HAP-1 (cell line): ENCODE data around the gene FAM241B.

Experiments
- DNase-seq, 2 experiments: peaks; one replicate each; pipeline ENCODE4 v3.0.0-alpha.2; 2016 to 2020; ENCODE audit warnings: low spot score in 2 of 2
- H3K27me3 ChIP-seq: fragments of 250-450 bp; sonication (Bioruptor Pico); 2 replicates; pipeline ENCODE4 v1.5.1; 2020; ENCODE audit warnings: low read depth, mild to moderate bottlenecking, moderate library complexity
- H3K36me3 ChIP-seq: fragments of 250-450 bp; sonication (Bioruptor Pico); replicated peaks from 2 replicates; pipeline ENCODE4 v1.5.1; 2020; ENCODE audit warnings: mild to moderate bottlenecking
- H3K4me1 ChIP-seq: fragments of 250-450 bp; sonication (Bioruptor Pico); 2 replicates; pipeline ENCODE4 v1.5.1; 2020; ENCODE audit warnings: mild to moderate bottlenecking
- H3K4me3 ChIP-seq: fragments of 250-450 bp; sonication (Bioruptor Pico); 2 replicates; pipeline ENCODE4 v1.5.1; 2020; ENCODE audit warnings: mild to moderate bottlenecking, moderate library complexity
- H3K9me3 ChIP-seq: fragments of 250-450 bp; sonication (Bioruptor Pico); 2 replicates; pipeline ENCODE4 v1.5.1; 2020; ENCODE audit warnings: mild to moderate bottlenecking, moderate library complexity
- in situ Hi-C: fragments of 300-500 bp; cut with MboI; formaldehyde crosslinking; loops from 3 replicates; pipeline ENCODE4 v1.14.3; 2020; ENCODE audit warnings: low sequenced_read_pairs, inconsistent platforms, mixed read lengths

Gene FAM241B, protein sequence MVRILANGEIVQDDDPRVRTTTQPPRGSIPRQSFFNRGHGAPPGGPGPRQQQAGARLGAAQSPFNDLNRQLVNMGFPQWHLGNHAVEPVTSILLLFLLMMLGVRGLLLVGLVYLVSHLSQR

DNA sequence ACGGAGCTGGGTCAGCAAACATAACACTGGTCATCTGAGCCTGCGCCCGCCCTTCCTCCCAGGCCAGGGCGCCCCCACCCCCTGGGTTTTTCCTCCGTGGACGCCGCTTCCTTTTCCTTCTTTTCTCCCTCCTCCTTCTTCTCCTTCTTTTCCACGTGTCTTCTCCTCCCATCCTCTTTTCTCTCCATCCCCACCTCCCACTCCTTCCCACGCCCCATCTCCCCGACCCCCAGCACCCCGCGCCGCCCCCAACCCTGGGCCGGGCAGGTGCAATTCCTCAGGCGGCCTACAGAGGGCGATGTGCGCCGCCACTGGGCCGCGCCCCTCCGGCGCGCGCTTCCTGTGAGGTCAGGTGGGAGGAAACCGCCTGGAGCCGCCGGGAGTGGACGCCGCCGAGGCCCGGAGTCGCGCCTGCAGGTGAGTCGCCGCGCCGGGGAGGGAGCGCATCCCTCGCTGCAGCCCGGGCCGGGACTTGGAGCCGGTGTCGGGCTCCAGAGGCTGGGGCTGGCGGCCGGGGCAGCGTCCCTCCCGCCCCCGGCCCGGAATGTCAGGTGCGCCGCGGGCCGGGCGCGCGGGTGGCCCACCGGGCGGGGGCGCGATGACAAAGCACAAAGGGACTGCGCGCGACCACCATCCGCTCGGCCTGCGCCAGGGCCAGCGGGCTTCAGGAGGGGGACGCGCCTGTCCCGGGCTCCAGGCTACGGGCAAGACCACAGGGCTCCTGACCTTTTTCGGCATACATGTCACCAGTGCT lies at the start of gene FAM241B:
FAM241B (plus strand) TSS at position 351 of the 754 bp plus-strand sequence. CDS start 1,497 bp downstream, outside the sequence.
- no peaks in the 10 kb centered on the region for H3K27me3 ChIP-seq
- DNase-seq = peak; percentile 38 to 83
- H3K36me3 ChIP-seq = peaks cover 4% of the 10 kb centered on the region; the same call in 1 of the 2 replicates
- H3K9me3 ChIP-seq = no peaks in the 10 kb centered on the region
- H3K4me3 ChIP-seq = peak within 1 kb of the TSS; percentile 44
- in situ Hi-C loops = loop anchor here (10.0 to 25.0 kb wide), 2 partner anchors 195 to 393 kb away; no protein-coding TSS in a partner anchor
- no peaks in the 10 kb centered on the region for H3K4me1 ChIP-seq

DNA sequence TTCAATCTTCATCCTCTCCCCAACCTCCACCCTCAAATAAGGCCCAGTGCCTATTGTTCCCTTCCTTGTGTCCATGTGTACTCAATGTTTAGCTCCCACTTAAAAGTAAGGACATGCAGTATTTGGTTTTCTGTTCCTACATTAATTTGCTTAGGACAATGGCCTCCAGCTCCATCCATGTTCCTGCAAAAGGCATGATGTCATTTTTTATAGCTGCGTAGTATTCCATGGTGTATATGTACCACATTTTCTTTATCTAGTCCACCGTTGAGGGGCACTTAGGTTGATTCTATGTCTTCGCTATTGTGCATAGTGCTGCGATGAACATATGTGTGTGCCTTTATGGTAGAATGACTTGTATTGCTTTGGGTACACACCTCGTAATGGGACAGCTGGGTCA lies 49.6 kb upstream of the FAM241B start:
- no peak overlapping the region for H3K4me3 ChIP-seq
- no peaks in the 10 kb centered on the region for H3K4me1 ChIP-seq
- in situ Hi-C loops = no loop called here
- peaks cover 13% of the 10 kb centered on the region for H3K27me3 ChIP-seq
- DNase-seq = no peak
- no peaks in the 10 kb centered on the region for H3K9me3 ChIP-seq
- no peaks in the 10 kb centered on the region for H3K36me3 ChIP-seq

DNA sequence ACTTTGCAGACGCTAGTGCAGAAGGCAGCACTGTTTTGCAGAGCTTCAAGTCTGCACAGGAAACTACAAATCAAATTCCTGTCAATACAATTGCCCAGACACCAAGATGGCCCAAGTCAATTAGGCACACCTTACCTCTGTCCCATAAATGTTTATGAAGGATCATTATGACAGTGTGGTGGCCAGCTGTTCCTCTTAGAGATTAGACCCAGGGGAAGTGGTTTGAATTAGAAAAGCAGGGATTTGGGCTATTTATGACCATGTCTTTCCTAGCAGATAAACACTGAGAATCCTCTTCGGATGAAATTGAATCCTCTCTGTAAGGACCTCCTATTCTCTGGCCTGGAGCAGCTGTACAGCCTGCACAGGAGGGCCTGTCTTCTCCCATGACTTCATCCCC lies 46.9 kb upstream of the FAM241B start:
- Histone ChIP-seq H3K36me3 (no peaks in the 10 kb centered on the region), H3K4me1 (no peaks in the 10 kb centered on the region), H3K4me3 (no peak overlapping the region), H3K27me3 (peaks cover 15% of the 10 kb centered on the region; the same call in 1 of the 2 replicates), H3K9me3 (no peaks in the 10 kb centered on the region)
- DNase-seq = no peak
- in situ Hi-C loops = no loop called here

DNA sequence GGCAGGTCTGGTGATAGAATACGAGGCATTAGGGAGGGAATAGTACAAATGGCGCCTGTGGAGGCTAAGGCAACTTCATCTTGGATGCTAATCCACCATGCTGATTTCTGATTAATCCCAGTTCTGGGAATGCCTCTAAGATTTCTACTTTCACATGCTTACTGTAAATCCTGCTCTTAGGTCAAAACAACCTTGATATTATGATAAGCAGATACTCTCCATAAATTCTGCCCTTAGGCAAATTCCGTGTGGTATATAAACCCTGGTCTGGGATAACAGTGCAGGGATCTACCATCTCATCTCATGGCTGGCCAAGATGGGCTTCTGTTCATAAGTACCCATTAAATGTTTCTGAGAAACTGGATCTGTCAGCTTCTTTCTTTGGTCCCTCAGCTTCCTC lies 45.4 kb upstream of the FAM241B start:
- DNase-seq = no peak
- Histone ChIP-seq H3K27me3 (peaks cover 9% of the 10 kb centered on the region; the same call in 1 of the 2 replicates), H3K9me3 (no peaks in the 10 kb centered on the region), H3K4me1 (no peaks in the 10 kb centered on the region), H3K4me3 (no peak overlapping the region), H3K36me3 (no peaks in the 10 kb centered on the region)
- in situ Hi-C loops = no loop called here

DNA sequence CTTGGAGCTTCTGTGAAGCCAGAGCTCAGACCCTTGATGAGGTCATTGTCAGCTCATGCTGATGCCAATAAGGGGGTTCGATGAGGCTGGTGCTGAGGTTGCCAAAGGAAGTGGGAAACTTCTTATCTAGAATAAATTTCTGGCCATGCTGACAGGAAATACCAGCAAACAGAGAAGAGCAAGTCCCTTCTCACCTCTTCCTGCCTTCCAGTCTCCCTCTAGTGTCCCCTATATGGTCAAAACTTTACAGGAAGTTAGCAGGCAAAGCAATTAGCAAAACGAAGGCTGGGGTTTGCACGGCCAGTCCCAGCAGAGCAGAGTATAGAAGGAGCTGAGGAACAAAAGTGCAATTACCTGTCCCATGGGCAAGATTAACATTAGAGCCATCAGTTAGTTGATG lies 41.7 kb upstream of the FAM241B start:
- in situ Hi-C loops = no loop called here
- H3K4me1 ChIP-seq = no peaks in the 10 kb centered on the region
- 0 out of 2 replicates have a peak, but pooled peaks cover 2% of the 10 kb centered on the region for H3K27me3 ChIP-seq
- no peak overlapping the region for H3K4me3 ChIP-seq
- no peaks in the 10 kb centered on the region for H3K9me3 ChIP-seq
- no peak for DNase-seq
- H3K36me3 ChIP-seq = no peaks in the 10 kb centered on the region

DNA sequence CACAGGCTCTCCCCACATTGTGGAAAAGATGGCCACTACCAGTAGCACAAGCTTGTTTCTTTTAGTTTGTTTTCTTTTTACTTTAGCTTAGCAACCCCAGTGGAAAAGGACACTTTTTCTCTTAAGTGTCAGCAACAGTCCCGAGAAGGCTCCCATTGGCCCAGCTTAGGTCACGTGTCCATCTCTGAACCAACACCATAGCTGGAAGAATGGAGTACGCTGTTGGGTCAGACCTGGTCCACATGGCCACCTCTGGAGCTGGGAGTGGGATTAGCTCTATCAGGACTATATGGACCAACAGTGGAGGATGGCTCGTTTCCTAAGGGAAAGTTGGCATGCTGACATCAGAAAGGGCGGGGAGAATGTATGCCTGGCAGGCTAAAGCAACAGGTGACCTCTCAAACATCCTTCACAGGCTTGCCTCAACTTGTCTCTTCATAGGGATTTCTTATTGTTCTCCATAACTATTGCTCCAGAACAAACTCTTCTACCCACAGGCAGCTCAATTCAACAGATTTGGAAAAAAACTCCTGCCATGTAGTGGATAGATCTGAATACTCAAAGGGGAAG lies 29.2 kb upstream of the FAM241B start:
- Histone ChIP-seq H3K4me3 (no peak overlapping the region), H3K9me3 (no peaks in the 10 kb centered on the region), H3K27me3 (peaks cover 7% of the 10 kb centered on the region), H3K36me3 (no peaks in the 10 kb centered on the region), H3K4me1 (peaks cover 3% of the 10 kb centered on the region; the same call in 1 of the 2 replicates)
- in situ Hi-C loops = no loop called here
- no peak for DNase-seq

DNA sequence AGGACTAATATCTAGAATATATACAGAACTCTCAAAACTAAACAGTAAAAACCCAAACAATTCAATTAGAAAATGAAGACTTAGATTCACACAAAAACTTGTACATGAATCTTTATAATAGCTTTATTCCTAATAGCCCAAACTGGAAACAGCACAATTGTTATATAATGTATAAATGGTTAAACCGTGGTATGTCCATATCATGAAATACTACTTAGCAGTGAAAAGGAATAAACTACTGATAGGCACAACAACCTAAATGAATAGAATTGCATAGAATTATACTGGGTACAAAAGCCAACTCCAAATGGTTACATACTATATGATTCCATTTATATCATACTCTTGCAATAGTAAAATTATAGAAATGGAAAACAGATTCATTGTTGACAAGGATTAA lies 21.0 kb upstream of the FAM241B start:
- H3K4me3 ChIP-seq = no peak overlapping the region
- no peaks in the 10 kb centered on the region for H3K9me3 ChIP-seq
- DNase-seq = no peak
- no peaks in the 10 kb centered on the region for H3K36me3 ChIP-seq
- H3K27me3 ChIP-seq = no peaks in the 10 kb centered on the region
- no peaks in the 10 kb centered on the region for H3K4me1 ChIP-seq
- in situ Hi-C loops = no loop called here

DNA sequence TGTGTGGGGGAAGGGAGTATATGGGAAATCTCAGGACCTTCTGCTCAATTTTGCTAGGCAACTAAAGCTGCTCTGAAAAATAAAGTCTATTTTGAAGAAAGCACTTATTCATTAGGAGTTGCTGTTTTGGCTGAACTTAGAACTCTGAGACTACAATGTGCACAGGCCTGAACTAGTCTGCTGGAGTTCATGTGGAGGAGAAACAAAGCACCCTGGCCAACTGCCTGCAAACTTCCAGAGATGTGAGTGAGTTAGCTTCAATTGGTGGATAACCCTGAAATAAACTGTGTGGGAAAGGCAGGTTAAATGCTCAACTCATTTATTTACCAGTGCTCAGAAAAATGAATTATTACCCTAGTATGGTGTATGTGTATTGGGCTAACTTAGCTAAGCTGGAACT lies 17.3 kb upstream of the FAM241B start:
- DNase-seq = no peak
- in situ Hi-C loops = no loop called here

DNA sequence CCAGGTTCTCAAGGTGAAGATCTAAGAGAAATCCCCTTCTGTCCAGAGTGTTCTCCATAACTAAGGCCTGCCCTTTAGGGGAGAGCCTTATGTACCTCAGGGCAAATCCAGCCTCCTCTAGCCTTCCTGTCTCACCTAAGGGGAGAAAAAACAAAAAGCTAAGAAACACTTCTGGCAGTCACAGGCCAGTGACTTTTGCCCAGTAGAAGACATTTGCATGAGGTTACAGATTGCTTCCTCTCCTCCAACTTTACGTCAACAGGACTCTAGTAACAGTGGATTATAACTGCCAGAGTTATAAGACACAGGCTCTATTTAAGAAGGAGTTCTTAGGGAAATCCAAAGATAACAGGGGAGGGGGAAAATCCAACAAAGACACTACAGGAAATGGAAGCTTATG lies 15.9 kb upstream of the FAM241B start:
- no peaks in the 10 kb centered on the region for H3K9me3 ChIP-seq
- H3K27me3 ChIP-seq = no peaks in the 10 kb centered on the region
- no peak for DNase-seq
- H3K36me3 ChIP-seq = no peaks in the 10 kb centered on the region
- no peaks in the 10 kb centered on the region for H3K4me1 ChIP-seq
- in situ Hi-C loops = no loop called here
- no peak overlapping the region for H3K4me3 ChIP-seq

More for the DNA sequence above, 17.3 kb upstream of the FAM241B start:
- H3K36me3 ChIP-seq = no peaks in the 10 kb centered on the region
- H3K27me3 ChIP-seq = no peaks in the 10 kb centered on the region
- H3K9me3 ChIP-seq = no peaks in the 10 kb centered on the region
- no peaks in the 10 kb centered on the region for H3K4me1 ChIP-seq
- no peak overlapping the region for H3K4me3 ChIP-seq

DNA sequence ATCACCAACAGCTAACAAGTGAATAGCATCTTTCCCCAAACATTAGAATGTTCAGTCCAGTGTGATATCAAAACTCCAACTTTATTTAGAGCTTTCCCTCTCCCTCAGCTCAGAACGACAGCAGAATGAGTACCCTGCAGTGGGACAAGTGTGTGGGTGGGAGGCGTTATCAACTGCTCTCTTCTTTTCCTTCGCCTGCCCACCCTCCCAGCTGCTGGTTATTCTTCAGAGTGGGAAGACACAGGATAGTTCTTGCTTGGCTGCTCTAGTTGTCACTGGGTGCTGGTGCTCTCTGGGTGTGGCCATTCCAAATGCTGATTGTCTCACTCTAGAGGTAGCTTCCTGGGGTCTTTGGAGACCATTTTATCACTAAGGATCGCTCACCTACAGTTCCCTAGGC lies 13.7 kb upstream of the FAM241B start:
- DNase-seq = no peak
- in situ Hi-C loops = no loop called here
- H3K4me1 ChIP-seq = no peaks in the 10 kb centered on the region
- no peak overlapping the region for H3K4me3 ChIP-seq
- no peaks in the 10 kb centered on the region for H3K27me3 ChIP-seq
- H3K9me3 ChIP-seq = no peaks in the 10 kb centered on the region
- H3K36me3 ChIP-seq = no peaks in the 10 kb centered on the region

DNA sequence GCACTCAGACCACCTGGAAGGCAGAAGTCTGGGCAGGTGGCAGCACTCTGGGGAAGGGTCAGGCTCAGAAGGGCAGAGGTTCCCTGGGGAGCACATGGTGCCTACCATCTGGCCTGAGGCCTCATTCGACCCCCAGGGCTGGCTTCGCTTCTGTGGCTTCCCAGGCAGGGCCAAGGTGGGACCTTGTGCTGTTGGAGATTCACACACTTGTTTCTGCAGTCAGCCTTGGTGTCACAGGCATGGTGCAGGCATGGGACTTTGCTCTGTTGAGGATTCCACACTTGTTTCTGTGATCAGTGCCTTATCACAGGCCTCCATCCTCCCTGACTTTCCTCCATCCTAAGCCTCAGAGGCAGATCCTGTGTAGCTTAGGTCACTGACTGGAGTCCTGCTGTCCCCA lies 11.3 kb upstream of the FAM241B start:
- no peaks in the 10 kb centered on the region for H3K4me1 ChIP-seq
- in situ Hi-C loops = no loop called here
- H3K36me3 ChIP-seq = no peaks in the 10 kb centered on the region
- H3K4me3 ChIP-seq = no peak overlapping the region
- DNase-seq = no peak
- no peaks in the 10 kb centered on the region for H3K9me3 ChIP-seq
- no peaks in the 10 kb centered on the region for H3K27me3 ChIP-seq

DNA sequence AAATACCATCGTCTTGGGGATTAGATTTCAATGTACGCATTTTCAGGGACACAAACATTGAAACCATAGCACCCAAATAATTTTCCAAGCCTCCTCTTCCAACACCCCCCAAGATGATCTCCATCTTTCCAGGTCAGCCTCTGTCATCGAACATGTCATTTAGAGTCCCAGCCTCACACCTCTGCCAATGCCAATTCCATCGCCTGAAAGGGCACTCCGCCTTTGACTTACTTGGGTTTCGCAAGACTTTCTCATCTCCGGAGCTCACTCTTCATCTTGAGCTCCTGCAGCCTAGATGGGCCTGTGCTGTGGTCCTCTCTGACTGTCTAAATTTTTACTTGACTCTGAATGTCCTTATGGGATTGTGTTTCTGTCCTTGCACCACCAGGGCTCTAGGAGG lies 10.4 kb upstream of the FAM241B start:
- Histone ChIP-seq H3K9me3 (peaks cover 4% of the 10 kb centered on the region; the same call in 1 of the 2 replicates), H3K4me1 (no peaks in the 10 kb centered on the region), H3K27me3 (no peaks in the 10 kb centered on the region), H3K36me3 (no peaks in the 10 kb centered on the region), H3K4me3 (no peak overlapping the region)
- in situ Hi-C loops = no loop called here
- no peak for DNase-seq

DNA sequence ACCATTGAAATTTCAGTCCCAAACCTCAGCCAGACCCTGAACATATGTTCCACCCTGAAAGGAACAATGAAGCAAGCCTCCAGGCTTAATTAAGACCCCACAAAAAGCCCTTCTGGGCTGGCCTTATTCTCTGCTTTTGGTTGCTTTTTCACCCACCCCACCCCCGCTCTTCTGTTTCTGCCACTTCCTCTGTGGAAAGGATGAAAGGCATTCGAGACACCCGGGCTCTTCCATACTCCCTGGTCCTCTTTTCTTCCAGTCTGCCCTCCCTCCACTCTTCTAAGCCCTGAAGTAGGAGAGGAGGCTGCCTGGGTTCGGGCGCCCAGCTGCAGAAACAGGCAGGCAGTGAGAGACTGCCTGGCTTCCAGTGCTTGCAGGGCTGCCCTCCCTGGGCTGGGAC lies 9.4 kb upstream of the FAM241B start:
- in situ Hi-C loops = no loop called here
- no peaks in the 10 kb centered on the region for H3K27me3 ChIP-seq
- no peak for DNase-seq
- H3K4me3 ChIP-seq = no peak overlapping the region
- H3K4me1 ChIP-seq = no peaks in the 10 kb centered on the region
- H3K9me3 ChIP-seq = peaks cover 4% of the 10 kb centered on the region; the same call in 1 of the 2 replicates
- H3K36me3 ChIP-seq = no peaks in the 10 kb centered on the region

DNA sequence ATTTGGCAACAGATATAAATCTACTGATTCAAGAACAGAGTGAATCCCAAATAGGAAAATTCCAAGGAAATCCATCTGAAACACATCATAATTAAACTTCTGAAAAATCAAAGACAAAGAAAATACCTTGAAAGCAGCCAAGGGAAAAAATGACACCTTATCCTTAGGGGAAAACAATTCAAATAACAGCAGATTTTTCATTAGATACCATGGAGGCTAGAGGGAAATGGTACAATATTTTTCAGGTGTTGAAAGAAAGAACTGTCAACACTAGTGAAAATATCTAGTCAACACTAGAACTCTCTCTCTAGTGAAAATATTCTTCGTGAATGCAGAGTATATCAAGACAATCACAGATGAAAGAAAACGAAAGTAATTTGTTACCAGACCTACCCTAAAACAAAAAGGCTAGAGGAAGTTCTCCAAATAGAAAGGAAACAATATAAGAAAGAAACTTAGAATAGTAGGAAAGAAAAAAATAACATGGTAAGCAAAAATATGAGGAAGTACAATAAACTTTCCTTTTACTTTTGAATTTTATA lies 5.7 kb upstream of the FAM241B start:
- no peak for DNase-seq
- no peaks in the 10 kb centered on the region for H3K27me3 ChIP-seq
- no peak overlapping the region for H3K4me3 ChIP-seq
- no peaks in the 10 kb centered on the region for H3K4me1 ChIP-seq
- H3K36me3 ChIP-seq = no peaks in the 10 kb centered on the region
- in situ Hi-C loops = no loop called here
- H3K9me3 ChIP-seq = peaks cover 4% of the 10 kb centered on the region; the same call in 1 of the 2 replicates
